Measurements from ENCODE around the gene THTPA.

THTPA gene

GRCh38 chr14:23551266-23552028 is 4.6 kb upstream of the THTPA start, which contains the start of gene ZFHX2:
Gene ZFHX2 (minus strand): TSS chr14:23551765. CDS start chr14:23535325, 16,440 bp downstream.
- in situ Hi-C loops (cut with MboI; ENCODE audit: low sequenced_read_pairs, unreplicated experiment), result no loop called here
- TF ChIP-seq, protein P1, sequence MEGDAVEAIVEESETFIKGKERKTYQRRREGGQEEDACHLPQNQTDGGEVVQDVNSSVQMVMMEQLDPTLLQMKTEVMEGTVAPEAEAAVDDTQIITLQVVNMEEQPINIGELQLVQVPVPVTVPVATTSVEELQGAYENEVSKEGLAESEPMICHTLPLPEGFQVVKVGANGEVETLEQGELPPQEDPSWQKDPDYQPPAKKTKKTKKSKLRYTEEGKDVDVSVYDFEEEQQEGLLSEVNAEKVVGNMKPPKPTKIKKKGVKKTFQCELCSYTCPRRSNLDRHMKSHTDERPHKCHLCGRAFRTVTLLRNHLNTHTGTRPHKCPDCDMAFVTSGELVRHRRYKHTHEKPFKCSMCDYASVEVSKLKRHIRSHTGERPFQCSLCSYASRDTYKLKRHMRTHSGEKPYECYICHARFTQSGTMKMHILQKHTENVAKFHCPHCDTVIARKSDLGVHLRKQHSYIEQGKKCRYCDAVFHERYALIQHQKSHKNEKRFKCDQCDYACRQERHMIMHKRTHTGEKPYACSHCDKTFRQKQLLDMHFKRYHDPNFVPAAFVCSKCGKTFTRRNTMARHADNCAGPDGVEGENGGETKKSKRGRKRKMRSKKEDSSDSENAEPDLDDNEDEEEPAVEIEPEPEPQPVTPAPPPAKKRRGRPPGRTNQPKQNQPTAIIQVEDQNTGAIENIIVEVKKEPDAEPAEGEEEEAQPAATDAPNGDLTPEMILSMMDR (IDR thresholded peaks at IDR 0.05; ENCODE audit: borderline replicate concordance, control extremely low read depth, extremely low read depth, insufficient read depth, missing control alignments), result no peak
- peak; percentile 90 for DNase-seq (ENCODE audit: low spot score)

- in situ Hi-C loops (cut with MboI; ENCODE audit: low sequenced_read_pairs, unreplicated experiment), result no loop called here
- TF ChIP-seq, protein P1 (IDR thresholded peaks at IDR 0.05; ENCODE audit: borderline replicate concordance, control extremely low read depth, extremely low read depth, insufficient read depth, missing control alignments), result no peak
- DNase-seq (ENCODE audit: low spot score), result no peak
These were observed 564 bp upstream of the THTPA start for GRCh38 chr14:23555533-23555881.

GRCh38 chr14:23556700-23557440 is 799 bp downstream of the THTPA start:
- no peak for DNase-seq (ENCODE audit: low spot score)
- TF ChIP-seq, protein P1 (IDR thresholded peaks at IDR 0.05; ENCODE audit: borderline replicate concordance, control extremely low read depth, extremely low read depth, insufficient read depth, missing control alignments), result no peak
- in situ Hi-C loops (cut with MboI; ENCODE audit: low sequenced_read_pairs, unreplicated experiment), result no loop called here

- TF ChIP-seq, protein P1 (IDR thresholded peaks at IDR 0.05; ENCODE audit: borderline replicate concordance, control extremely low read depth, extremely low read depth, insufficient read depth, missing control alignments), result no peak
- no peak for DNase-seq (ENCODE audit: low spot score)
- in situ Hi-C loops (cut with MboI; ENCODE audit: low sequenced_read_pairs, unreplicated experiment), result no loop called here
These were observed 1.4 kb downstream of the THTPA start for GRCh38 chr14:23557521-23557920.

DNA sequence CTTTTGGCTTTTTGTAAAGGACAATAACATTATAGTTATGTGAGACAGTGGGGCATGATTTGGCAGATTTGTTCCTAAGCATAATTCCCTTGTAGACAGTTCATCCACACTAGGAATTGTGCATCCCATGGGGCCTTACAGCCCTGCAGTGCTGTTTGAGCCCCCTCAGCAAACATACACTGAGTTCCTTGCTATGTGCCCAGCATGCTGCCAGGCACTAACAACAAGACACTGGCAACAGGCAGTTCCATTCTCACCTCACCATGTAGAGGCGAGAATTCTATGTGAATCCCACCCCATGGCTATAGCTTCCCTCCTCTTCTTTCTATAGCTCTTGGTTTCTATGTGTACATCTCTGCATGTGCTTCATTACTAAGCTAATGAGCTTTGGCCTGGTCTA is 1.9 kb downstream of the THTPA start:
- DNase-seq (ENCODE audit: low spot score), result no peak
- in situ Hi-C loops (cut with MboI; ENCODE audit: low sequenced_read_pairs, unreplicated experiment), result no loop called here
- TF ChIP-seq, protein P1 (IDR thresholded peaks at IDR 0.05; ENCODE audit: borderline replicate concordance, control extremely low read depth, extremely low read depth, insufficient read depth, missing control alignments), result no peak

GRCh38 chr14:23558346-23559009 is 2.4 kb downstream of the THTPA start:
- TF ChIP-seq, protein P1 (IDR thresholded peaks at IDR 0.05; ENCODE audit: borderline replicate concordance, control extremely low read depth, extremely low read depth, insufficient read depth, missing control alignments), result no peak
- in situ Hi-C loops (cut with MboI; ENCODE audit: low sequenced_read_pairs, unreplicated experiment), result no loop called here
- no peak for DNase-seq (ENCODE audit: low spot score)

Data from GM13976 (cell line).